ENCODE measurements around the gene BTBD1. TPM values are rescaled to one million over a fixed set of nuclear protein-coding genes. Genes with fewer than 3 reads are reported as not detected.

BTBD1 gene
- polyA plus RNA-seq (2013, experiment 1 of 2; ENCODE audit: insufficient read length), result 47.5 TPM
- 56.3 TPM for polyA plus RNA-seq (2013, experiment 2 of 2; ENCODE audit: insufficient read length)

GRCh38 chr15:83066734-83067637 lies at the start of gene BTBD1:
Gene BTBD1 (minus strand): TSS chr15:83067252. CDS start chr15:83067151, 101 bp downstream.
- peak; percentile 98 for DNase-seq

- no peak for DNase-seq
These were observed 48.9 kb upstream of the BTBD1 start for GRCh38 chr15:83115831-83116565.

GRCh38 chr15:83115410-83115809 lies 48.4 kb upstream of the BTBD1 start:
- DNase-seq, result no peak

- DNase-seq, result no peak
These were observed 47.8 kb upstream of the BTBD1 start for GRCh38 chr15:83114856-83115255.

GRCh38 chr15:83113881-83114674 lies 47.0 kb upstream of the BTBD1 start:
- no peak for DNase-seq

GRCh38 chr15:83112956-83113299 lies 45.9 kb upstream of the BTBD1 start:
- DNase-seq, result no peak

GRCh38 chr15:83112233-83112955 lies 45.3 kb upstream of the BTBD1 start:
- peak; percentile 75 for DNase-seq

GRCh38 chr15:83111149-83111548 lies 44.1 kb upstream of the BTBD1 start:
- no peak for DNase-seq

- DNase-seq, result no peak
These were observed 43.3 kb upstream of the BTBD1 start for GRCh38 chr15:83110381-83110780.

- DNase-seq, result no peak
These were observed 42.5 kb upstream of the BTBD1 start for GRCh38 chr15:83109532-83109931.

GRCh38 chr15:83108266-83109219 lies 41.5 kb upstream of the BTBD1 start:
- DNase-seq, result peak; percentile 35

- no peak for DNase-seq
These were observed 40.8 kb upstream of the BTBD1 start for GRCh38 chr15:83107841-83108181.

GRCh38 chr15:83106994-83107840 lies 40.2 kb upstream of the BTBD1 start, which contains the start of gene TM6SF1:
Gene TM6SF1 (plus strand): TSS chr15:83107645. CDS start chr15:83107681, 36 bp downstream.
- no peak for DNase-seq

GRCh38 chr15:83105440-83105839 lies 38.4 kb upstream of the BTBD1 start:
- DNase-seq, result no peak

- DNase-seq, result no peak
These were observed 37.1 kb upstream of the BTBD1 start for GRCh38 chr15:83104141-83104540.

- DNase-seq, result no peak
These were observed 35.3 kb upstream of the BTBD1 start for GRCh38 chr15:83102346-83102745.

GRCh38 chr15:83100097-83100646 lies 33.1 kb upstream of the BTBD1 start:
- no peak for DNase-seq

GRCh38 chr15:83099290-83099689 lies 32.2 kb upstream of the BTBD1 start:
- DNase-seq, result no peak

- no peak for DNase-seq
These were observed 31.0 kb upstream of the BTBD1 start for GRCh38 chr15:83098079-83098478.

- no peak for DNase-seq
These were observed 27.5 kb upstream of the BTBD1 start for GRCh38 chr15:83094583-83094982.
